ENCODE results near the gene CAMKMT. TPM values are rescaled to one million over a fixed set of nuclear protein-coding genes. Genes with fewer than 3 reads are reported as not detected.

CAMKMT gene
- total and polyA plus RNA-seq, 2 experiments from 2014 or later: 26.5 to 29.5 TPM

DNA sequence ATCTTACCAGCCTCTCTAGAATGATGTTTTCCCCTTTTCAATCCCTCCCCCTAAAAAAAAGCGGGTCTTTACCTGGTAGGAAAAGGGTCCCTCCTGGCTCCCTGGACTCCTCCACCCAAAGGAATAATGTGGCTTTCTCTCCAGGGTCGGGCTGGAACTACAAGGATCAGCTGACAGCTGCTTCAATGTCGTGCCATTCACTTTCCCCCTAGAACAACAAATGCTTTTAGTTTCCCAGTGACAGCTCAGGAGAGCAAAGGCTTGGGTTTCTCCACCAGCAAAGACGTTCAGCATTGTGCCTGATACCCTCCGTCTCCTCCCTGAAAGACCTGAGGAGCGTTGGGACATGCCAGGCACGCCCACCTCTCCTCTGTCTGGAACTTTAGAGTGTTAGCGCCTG lies 405.9 kb downstream of the CAMKMT start:
- no peaks in the 10 kb centered on the region for H3K36me3 Mint-ChIP-seq (ENCODE audit: low read depth)
- TF ChIP-seq, protein P1, sequence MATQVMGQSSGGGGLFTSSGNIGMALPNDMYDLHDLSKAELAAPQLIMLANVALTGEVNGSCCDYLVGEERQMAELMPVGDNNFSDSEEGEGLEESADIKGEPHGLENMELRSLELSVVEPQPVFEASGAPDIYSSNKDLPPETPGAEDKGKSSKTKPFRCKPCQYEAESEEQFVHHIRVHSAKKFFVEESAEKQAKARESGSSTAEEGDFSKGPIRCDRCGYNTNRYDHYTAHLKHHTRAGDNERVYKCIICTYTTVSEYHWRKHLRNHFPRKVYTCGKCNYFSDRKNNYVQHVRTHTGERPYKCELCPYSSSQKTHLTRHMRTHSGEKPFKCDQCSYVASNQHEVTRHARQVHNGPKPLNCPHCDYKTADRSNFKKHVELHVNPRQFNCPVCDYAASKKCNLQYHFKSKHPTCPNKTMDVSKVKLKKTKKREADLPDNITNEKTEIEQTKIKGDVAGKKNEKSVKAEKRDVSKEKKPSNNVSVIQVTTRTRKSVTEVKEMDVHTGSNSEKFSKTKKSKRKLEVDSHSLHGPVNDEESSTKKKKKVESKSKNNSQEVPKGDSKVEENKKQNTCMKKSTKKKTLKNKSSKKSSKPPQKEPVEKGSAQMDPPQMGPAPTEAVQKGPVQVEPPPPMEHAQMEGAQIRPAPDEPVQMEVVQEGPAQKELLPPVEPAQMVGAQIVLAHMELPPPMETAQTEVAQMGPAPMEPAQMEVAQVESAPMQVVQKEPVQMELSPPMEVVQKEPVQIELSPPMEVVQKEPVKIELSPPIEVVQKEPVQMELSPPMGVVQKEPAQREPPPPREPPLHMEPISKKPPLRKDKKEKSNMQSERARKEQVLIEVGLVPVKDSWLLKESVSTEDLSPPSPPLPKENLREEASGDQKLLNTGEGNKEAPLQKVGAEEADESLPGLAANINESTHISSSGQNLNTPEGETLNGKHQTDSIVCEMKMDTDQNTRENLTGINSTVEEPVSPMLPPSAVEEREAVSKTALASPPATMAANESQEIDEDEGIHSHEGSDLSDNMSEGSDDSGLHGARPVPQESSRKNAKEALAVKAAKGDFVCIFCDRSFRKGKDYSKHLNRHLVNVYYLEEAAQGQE (IDR thresholded peaks at IDR 0.05; ENCODE audit: unreplicated experiment): no peak
- TF ChIP-seq, protein P2, sequence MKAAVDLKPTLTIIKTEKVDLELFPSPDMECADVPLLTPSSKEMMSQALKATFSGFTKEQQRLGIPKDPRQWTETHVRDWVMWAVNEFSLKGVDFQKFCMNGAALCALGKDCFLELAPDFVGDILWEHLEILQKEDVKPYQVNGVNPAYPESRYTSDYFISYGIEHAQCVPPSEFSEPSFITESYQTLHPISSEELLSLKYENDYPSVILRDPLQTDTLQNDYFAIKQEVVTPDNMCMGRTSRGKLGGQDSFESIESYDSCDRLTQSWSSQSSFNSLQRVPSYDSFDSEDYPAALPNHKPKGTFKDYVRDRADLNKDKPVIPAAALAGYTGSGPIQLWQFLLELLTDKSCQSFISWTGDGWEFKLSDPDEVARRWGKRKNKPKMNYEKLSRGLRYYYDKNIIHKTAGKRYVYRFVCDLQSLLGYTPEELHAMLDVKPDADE (IDR thresholded peaks at IDR 0.05): no peak
- TF ChIP-seq JUNB (IDR thresholded peaks at IDR 0.05; ENCODE audit: unreplicated experiment) (no peak), POLR2AphosphoS5 (IDR thresholded peaks at IDR 0.05; ENCODE audit: low read depth) (no peak)
- Histone ChIP-seq H3K4me1 (ENCODE audit: insufficient read depth) (peaks cover 32% of the 10 kb centered on the region), H3K4me3 (no peak overlapping the region), H3K79me2 (replicated peaks; ENCODE audit: insufficient read depth) (no peaks in the 10 kb centered on the region), H3K27me3 (ENCODE audit: insufficient read depth) (peaks cover 39% of the 10 kb centered on the region), H3F3A (replicated peaks; ENCODE audit: low read depth) (no peaks in the 10 kb centered on the region), H3K27ac (ENCODE audit: low read depth) (no peak overlapping the region), H4K20me1 (replicated peaks; ENCODE audit: insufficient read depth) (no peaks in the 10 kb centered on the region), H3K9me2 (ENCODE audit: insufficient read depth) (no peaks in the 10 kb centered on the region), H2AFZ (no peak overlapping the region), H3K36me3 (ENCODE audit: insufficient read depth) (no peaks in the 10 kb centered on the region), H3K4me2 (peak overlapping the region; percentile 24; the same call in 1 of the 2 replicates)
- no peak overlapping the region for H3K27ac Mint-ChIP-seq
- H3K4me1 Mint-ChIP-seq: peaks cover 42% of the 10 kb centered on the region
- ATAC-seq (peak; percentile 8; the same call in 1 of the 3 replicates), DNase-seq (ENCODE audit: low spot score) (peak; percentile 30)
- H3K9me3 Mint-ChIP-seq: no peaks in the 10 kb centered on the region
- peaks cover 25% of the 10 kb centered on the region for H3K27me3 Mint-ChIP-seq (ENCODE audit: insufficient read depth, low read depth, poor library complexity)
- H3K4me3 Mint-ChIP-seq: no peak overlapping the region

DNA sequence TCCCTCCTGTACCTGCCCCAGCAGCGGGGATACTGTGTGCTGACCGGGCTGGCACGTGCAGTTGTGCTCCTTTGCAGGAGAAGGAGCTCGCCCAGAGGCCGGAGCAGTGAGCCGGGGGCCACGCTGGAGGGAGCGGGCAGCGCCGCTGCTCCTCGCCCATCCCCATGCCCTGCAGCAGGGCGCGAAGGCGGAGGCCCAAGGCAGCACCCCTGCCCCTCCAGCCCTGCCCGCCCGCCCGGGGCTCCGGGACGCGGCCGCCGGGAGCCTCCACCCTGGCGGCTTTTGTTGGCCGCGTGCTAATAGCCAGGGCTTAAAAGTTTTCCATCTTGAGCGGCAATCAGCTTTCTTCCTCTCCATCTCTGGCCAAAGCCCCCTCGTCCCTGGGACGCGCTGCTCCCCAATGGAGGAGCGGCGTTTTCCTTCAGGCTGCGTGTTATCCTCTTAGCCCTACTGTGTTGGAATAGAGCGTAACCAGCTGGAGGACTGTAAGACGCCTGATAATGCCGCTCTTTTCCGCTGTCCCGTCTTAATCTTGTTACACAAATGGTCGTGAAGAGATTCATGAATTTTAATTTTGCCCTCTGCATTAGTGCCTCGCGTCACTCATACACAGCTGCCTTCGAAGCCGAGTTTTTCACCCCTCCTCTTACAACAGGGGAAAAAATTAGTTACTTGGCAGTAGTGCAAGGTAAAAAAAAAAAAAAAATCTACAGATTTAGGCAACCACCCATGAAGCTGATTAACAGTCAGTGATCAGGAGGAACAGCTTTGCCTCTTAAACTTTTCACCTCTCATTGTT lies 406.9 kb downstream of the CAMKMT start:
- TF ChIP-seq EZH2 (IDR thresholded peaks at IDR 0.05; ENCODE audit: low read depth, unreplicated experiment) (peak; percentile 43), ZNF331 (CRISPR knock-in tag; IDR thresholded peaks at IDR 0.05; ENCODE audit: low read depth) (no peak), NANOG (IDR thresholded peaks at IDR 0.05; ENCODE audit: borderline replicate concordance) (no peak), ZNF114 (CRISPR knock-in tag; IDR thresholded peaks at IDR 0.05) (no peak), CREB1 (CRISPR knock-in tag; IDR thresholded peaks at IDR 0.05; ENCODE audit: low read depth) (no peak)
- TF ChIP-seq, protein P3, sequence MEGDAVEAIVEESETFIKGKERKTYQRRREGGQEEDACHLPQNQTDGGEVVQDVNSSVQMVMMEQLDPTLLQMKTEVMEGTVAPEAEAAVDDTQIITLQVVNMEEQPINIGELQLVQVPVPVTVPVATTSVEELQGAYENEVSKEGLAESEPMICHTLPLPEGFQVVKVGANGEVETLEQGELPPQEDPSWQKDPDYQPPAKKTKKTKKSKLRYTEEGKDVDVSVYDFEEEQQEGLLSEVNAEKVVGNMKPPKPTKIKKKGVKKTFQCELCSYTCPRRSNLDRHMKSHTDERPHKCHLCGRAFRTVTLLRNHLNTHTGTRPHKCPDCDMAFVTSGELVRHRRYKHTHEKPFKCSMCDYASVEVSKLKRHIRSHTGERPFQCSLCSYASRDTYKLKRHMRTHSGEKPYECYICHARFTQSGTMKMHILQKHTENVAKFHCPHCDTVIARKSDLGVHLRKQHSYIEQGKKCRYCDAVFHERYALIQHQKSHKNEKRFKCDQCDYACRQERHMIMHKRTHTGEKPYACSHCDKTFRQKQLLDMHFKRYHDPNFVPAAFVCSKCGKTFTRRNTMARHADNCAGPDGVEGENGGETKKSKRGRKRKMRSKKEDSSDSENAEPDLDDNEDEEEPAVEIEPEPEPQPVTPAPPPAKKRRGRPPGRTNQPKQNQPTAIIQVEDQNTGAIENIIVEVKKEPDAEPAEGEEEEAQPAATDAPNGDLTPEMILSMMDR (conservative IDR thresholded peaks at IDR 0.05; ENCODE audit: low read depth in 2 of 2): no peak
- Mint-ChIP-seq H3K27me3 (ENCODE audit: insufficient read depth, low read depth, poor library complexity) (peaks cover 25% of the 10 kb centered on the region), H3K27ac (no peak overlapping the region), H3K36me3 (ENCODE audit: low read depth) (no peaks in the 10 kb centered on the region), H3K4me1 (peaks cover 47% of the 10 kb centered on the region), H3K4me3 (peak overlapping the region; percentile 61), H3K9me3 (no peaks in the 10 kb centered on the region)
- Histone ChIP-seq H3K4me3 (peak overlapping the region; percentile 44), H3K4me1 (ENCODE audit: insufficient read depth) (peaks cover 37% of the 10 kb centered on the region), H3K27ac (ENCODE audit: low read depth) (no peak overlapping the region), H3K27me3 (ENCODE audit: insufficient read depth) (peaks cover 39% of the 10 kb centered on the region), H3K36me3 (ENCODE audit: insufficient read depth) (no peaks in the 10 kb centered on the region), H2AFZ (peak overlapping the region; percentile 45; the same call in 1 of the 2 replicates), H4K20me1 (replicated peaks; ENCODE audit: insufficient read depth) (no peaks in the 10 kb centered on the region), H3K4me2 (peak overlapping the region; percentile 72), H3K9me2 (ENCODE audit: insufficient read depth) (no peaks in the 10 kb centered on the region), H3F3A (replicated peaks; ENCODE audit: low read depth) (no peaks in the 10 kb centered on the region), H3K79me2 (replicated peaks; ENCODE audit: insufficient read depth) (no peaks in the 10 kb centered on the region)
- peak; percentile 61 for DNase-seq (ENCODE audit: low spot score)
- ATAC-seq: peak; percentile 80

Data from GM23338 (cell line).